Astrocyte (in vitro differentiated cells and primary cell): ENCODE results near the gene ERO1A. TPM values are rescaled to one million over a fixed set of nuclear protein-coding genes. Genes with fewer than 3 reads are reported as not detected.

Experiments used
- DNase-seq: peaks from one replicate; pipeline ENCODE4 v3.0.0-alpha.2; 2010; ENCODE audit warnings: low read depth
- FAIRE-seq: peaks from 2 replicates; lab custom pipeline; 2011; peaks lifted over from hg19 to GRCh38; lab: Jason Lieb, UNC
- H2AFZ ChIP-seq: 2 replicates; pipeline ENCODE4 v1.6.0; 2012; ENCODE audit warnings: low read depth, low read length, inconsistent platforms
- H3K27ac ChIP-seq: 2 replicates; pipeline ENCODE4 v1.5.1; 2011; ENCODE audit warnings: low read depth, low read length, inconsistent platforms
- H3K27me3 ChIP-seq: 2 replicates; pipeline ENCODE4 v1.6.0; 2011; ENCODE audit warnings: low read length, inconsistent platforms; ENCODE audit not compliant: insufficient read depth
- H3K36me3 ChIP-seq: 2 replicates; pipeline ENCODE4 v1.5.1; 2011; ENCODE audit warnings: low read length, inconsistent platforms; ENCODE audit not compliant: insufficient read depth
- H3K4me1 ChIP-seq: 2 replicates; pipeline ENCODE4 v1.5.1; 2011; ENCODE audit warnings: low read length, inconsistent platforms; ENCODE audit not compliant: insufficient read depth
- H3K4me2 ChIP-seq: 2 replicates; pipeline ENCODE4 v1.6.0; 2012; ENCODE audit warnings: low read length, inconsistent platforms
- H3K4me3 ChIP-seq: 2 replicates; pipeline ENCODE4 v1.5.1; 2011; ENCODE audit warnings: low read depth, mild to moderate bottlenecking, low read length, inconsistent platforms; ENCODE audit not compliant: insufficient read depth
- H3K79me2 ChIP-seq: 2 replicates; pipeline ENCODE4 v1.6.0; 2012; ENCODE audit warnings: mild to moderate bottlenecking, low read length, inconsistent platforms; ENCODE audit not compliant: insufficient read depth
- H3K9ac ChIP-seq: 2 replicates; pipeline ENCODE4 v1.6.0; 2012; ENCODE audit warnings: mild to moderate bottlenecking, low read length, inconsistent platforms
- H3K9me3 ChIP-seq: 2 replicates; pipeline ENCODE4 v1.5.1; 2012; ENCODE audit warnings: low read depth, mild to moderate bottlenecking, low read length, inconsistent platforms; ENCODE audit not compliant: insufficient read depth
- H4K20me1 ChIP-seq: 2 replicates; pipeline ENCODE4 v1.6.0; 2012; ENCODE audit warnings: low read length, inconsistent platforms; ENCODE audit not compliant: insufficient read depth
- H3K27ac Mint-ChIP-seq: one replicate; pipeline ENCODE4 v1.8.0; 2021; ENCODE audit warnings: mild to moderate bottlenecking, mixed read lengths; ENCODE audit not compliant: unreplicated experiment
- H3K27me3 Mint-ChIP-seq: one replicate; pipeline ENCODE4 v1.8.0; 2021; ENCODE audit warnings: low read depth, mixed read lengths; ENCODE audit not compliant: unreplicated experiment
- H3K36me3 Mint-ChIP-seq: one replicate; pipeline ENCODE4 v1.8.0; 2021; ENCODE audit warnings: low read depth, mixed read lengths; ENCODE audit not compliant: unreplicated experiment
- H3K4me1 Mint-ChIP-seq: one replicate; pipeline ENCODE4 v1.8.0; 2021; ENCODE audit warnings: low read depth, mixed read lengths; ENCODE audit not compliant: unreplicated experiment
- H3K4me3 Mint-ChIP-seq: one replicate; pipeline ENCODE4 v1.8.0; 2021; ENCODE audit warnings: mild to moderate bottlenecking, moderate library complexity, mixed read lengths; ENCODE audit not compliant: unreplicated experiment
- H3K9me3 Mint-ChIP-seq: one replicate; pipeline ENCODE4 v1.8.0; 2021; ENCODE audit warnings: mild to moderate bottlenecking, mixed read lengths; ENCODE audit not compliant: unreplicated experiment
- EZH2 ChIP-seq: IDR thresholded peaks from 2 replicates; pipeline ENCODE4 v1.6.1; 2012; ENCODE audit warnings: mild to moderate bottlenecking, low read length, inconsistent platforms; ENCODE audit not compliant: insufficient read depth
- total RNA-seq: library from RNA; stranded (reverse); gene quantifications from 2 replicates; pipeline ENCODE4 v1.2.1, GENCODE V29; 2021
- TF ChIP-seq, protein P1 (sequence below): IDR thresholded peaks from 2 replicates; pipeline ENCODE4 v1.5.1; 2011; ENCODE audit warnings: low read depth, mild to moderate bottlenecking, inconsistent platforms, low read length, moderate library complexity; ENCODE audit not compliant: insufficient read depth

ERO1A gene
- total RNA-seq, 1 donor from 2014 or later, result 80.5 TPM

DNA sequence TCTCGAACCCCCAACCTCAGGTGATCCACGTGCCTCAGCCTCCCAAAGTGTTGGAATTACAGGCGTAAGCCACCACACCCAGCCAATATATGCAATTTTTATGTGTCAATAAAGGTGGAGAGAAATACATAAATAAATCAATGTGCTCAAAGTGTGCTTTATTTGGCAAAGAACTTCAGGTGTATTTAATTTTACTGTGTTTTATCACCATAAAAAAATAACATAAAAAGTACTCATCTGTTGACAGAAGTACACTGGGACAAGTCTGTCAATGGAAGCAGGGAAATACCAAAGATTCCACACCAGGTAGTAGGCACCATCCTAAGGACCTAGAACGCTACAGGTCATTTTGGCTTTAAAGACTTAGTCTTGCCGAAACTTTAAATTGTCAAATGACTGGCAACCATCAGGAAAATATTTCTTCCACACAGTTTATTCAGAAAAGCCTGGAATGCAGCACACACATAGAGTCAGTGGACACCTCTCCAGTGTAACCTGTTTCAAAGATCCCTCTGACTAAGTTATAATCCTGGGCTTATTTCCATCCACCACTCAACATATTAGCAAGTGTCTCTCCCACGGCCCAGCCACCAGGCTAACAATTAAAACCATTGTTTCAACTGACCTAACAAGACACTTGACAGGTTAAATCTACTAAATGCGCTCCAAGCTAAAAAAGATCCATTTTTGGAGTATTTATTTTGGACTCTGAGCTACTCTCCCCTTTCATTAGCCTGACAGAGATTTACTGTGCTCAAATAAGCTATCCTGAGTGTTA is 4.2 kb downstream of the ERO1A start:
- H2AFZ ChIP-seq, result no peak overlapping the region
- Mint-ChIP-seq H3K4me3 (no peak overlapping the region), H3K27ac (no peak overlapping the region), H3K4me1 (peaks cover 15% of the 10 kb centered on the region), H3K27me3 (no peaks in the 10 kb centered on the region), H3K9me3 (no peaks in the 10 kb centered on the region), H3K36me3 (peaks cover 3% of the 10 kb centered on the region)
- H3K9me3 ChIP-seq, result no peaks in the 10 kb centered on the region
- H3K27ac ChIP-seq, result no peak overlapping the region
- FAIRE-seq (no peak), DNase-seq (no peak)
- peaks cover 2% of the 10 kb centered on the region for H3K4me1 ChIP-seq
- H3K79me2 ChIP-seq, result peaks cover 89% of the 10 kb centered on the region
- no peak overlapping the region for H3K4me2 ChIP-seq
- H4K20me1 ChIP-seq, result peaks cover 65% of the 10 kb centered on the region
- no peak overlapping the region for H3K4me3 ChIP-seq
- TF ChIP-seq, protein P1, sequence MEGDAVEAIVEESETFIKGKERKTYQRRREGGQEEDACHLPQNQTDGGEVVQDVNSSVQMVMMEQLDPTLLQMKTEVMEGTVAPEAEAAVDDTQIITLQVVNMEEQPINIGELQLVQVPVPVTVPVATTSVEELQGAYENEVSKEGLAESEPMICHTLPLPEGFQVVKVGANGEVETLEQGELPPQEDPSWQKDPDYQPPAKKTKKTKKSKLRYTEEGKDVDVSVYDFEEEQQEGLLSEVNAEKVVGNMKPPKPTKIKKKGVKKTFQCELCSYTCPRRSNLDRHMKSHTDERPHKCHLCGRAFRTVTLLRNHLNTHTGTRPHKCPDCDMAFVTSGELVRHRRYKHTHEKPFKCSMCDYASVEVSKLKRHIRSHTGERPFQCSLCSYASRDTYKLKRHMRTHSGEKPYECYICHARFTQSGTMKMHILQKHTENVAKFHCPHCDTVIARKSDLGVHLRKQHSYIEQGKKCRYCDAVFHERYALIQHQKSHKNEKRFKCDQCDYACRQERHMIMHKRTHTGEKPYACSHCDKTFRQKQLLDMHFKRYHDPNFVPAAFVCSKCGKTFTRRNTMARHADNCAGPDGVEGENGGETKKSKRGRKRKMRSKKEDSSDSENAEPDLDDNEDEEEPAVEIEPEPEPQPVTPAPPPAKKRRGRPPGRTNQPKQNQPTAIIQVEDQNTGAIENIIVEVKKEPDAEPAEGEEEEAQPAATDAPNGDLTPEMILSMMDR, result no peak
- no peak for TF ChIP-seq EZH2
- no peaks in the 10 kb centered on the region for H3K27me3 ChIP-seq
- H3K36me3 ChIP-seq, result no peaks in the 10 kb centered on the region
- H3K9ac ChIP-seq, result no peak overlapping the region

DNA sequence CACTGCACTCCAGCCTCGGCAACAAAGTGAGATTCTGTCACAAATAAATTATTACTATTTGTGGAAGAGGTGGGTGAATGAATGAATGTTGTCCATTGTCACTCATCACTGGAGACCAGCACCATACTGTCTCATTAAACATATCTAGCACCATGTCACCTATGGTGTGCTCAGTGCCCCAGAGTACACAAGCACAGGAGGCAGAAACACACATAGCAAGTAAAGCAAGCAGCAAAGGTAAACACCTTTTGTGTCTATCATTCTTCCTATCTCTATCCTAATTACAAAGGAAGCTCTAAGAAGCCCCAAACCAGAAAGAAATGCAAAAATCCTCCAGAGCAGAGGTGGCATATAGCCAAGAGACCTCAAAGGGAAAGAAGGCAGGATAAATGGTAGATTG is 9.2 kb downstream of the ERO1A start:
- no peak overlapping the region for H3K27ac ChIP-seq
- no peak overlapping the region for H3K4me3 Mint-ChIP-seq
- TF ChIP-seq, protein P1, result no peak
- TF ChIP-seq EZH2, result no peak
- H3K4me1 ChIP-seq, result no peaks in the 10 kb centered on the region
- peaks cover 48% of the 10 kb centered on the region for H4K20me1 ChIP-seq
- no peak overlapping the region for H3K4me2 ChIP-seq
- H3K9me3 ChIP-seq, result no peaks in the 10 kb centered on the region
- H3K27me3 Mint-ChIP-seq, result no peaks in the 10 kb centered on the region
- no peaks in the 10 kb centered on the region for H3K9me3 Mint-ChIP-seq
- no peaks in the 10 kb centered on the region for H3K36me3 ChIP-seq
- no peaks in the 10 kb centered on the region for H3K27me3 ChIP-seq
- H3K4me1 Mint-ChIP-seq, result no peaks in the 10 kb centered on the region
- H3K27ac Mint-ChIP-seq, result no peak overlapping the region
- peaks cover 3% of the 10 kb centered on the region for H3K36me3 Mint-ChIP-seq
- H3K4me3 ChIP-seq, result no peak overlapping the region
- H3K9ac ChIP-seq, result no peak overlapping the region
- no peak for FAIRE-seq
- peaks cover 77% of the 10 kb centered on the region for H3K79me2 ChIP-seq
- no peak for DNase-seq
- no peak overlapping the region for H2AFZ ChIP-seq

DNA sequence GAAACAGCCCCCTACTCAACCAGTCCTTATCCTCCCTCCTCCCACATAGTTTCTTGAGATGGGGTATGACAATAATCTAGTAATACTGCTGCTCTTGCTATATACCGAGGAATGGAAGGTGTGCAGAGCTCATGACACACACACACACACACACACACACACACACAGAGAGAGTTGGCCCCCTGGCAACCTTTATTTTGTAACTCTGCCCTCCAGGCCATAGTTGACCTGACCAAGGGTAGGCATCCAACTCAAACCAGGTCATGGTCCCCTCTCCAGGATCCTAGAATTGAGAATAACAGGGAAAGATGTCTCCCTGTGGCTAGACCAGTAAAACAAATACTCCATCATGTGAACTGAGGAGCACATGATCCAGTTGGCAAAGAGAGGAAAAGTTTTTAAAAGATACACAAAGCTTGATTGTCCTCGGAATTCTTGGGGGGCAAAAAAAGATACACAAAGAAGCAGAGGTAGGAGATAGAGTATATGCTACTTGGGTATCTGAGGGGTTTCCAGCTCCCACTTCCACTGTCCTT is 11.3 kb downstream of the ERO1A start:
- Histone ChIP-seq H3K79me2 (peaks cover 56% of the 10 kb centered on the region), H3K4me1 (no peaks in the 10 kb centered on the region), H3K27me3 (no peaks in the 10 kb centered on the region), H3K9me3 (no peaks in the 10 kb centered on the region), H3K4me3 (no peak overlapping the region), H3K9ac (no peak overlapping the region), H4K20me1 (peaks cover 34% of the 10 kb centered on the region), H3K4me2 (no peak overlapping the region), H3K27ac (no peak overlapping the region), H2AFZ (no peak overlapping the region), H3K36me3 (peaks cover 4% of the 10 kb centered on the region)
- Mint-ChIP-seq H3K36me3 (peaks cover 3% of the 10 kb centered on the region), H3K4me3 (no peak overlapping the region), H3K4me1 (no peaks in the 10 kb centered on the region), H3K27ac (no peak overlapping the region), H3K27me3 (no peaks in the 10 kb centered on the region), H3K9me3 (no peaks in the 10 kb centered on the region)
- FAIRE-seq (no peak), DNase-seq (no peak)
- no peak for TF ChIP-seq EZH2
- TF ChIP-seq, protein P1, result no peak
